Left ventricle myocardium superior (tissue), 1 donor: ENCODE measurements around the gene EPB42. TPM values are rescaled to one million over a fixed set of nuclear protein-coding genes. Genes with fewer than 3 reads are reported as not detected.

Experiments
- ATAC-seq: fragments of 200-7000 bp; cut with Tn5 transposase; one replicate; pipeline ENCODE4 v1.9.1; 2020; ENCODE audit warnings: mild to moderate bottlenecking, moderate library complexity
- DNase-seq: peaks from one replicate; pipeline ENCODE4 v3.0.0-alpha.2; 2020
- intact Hi-C: fragments of 100-400 bp; cut with micrococcal nuclease; formaldehyde crosslinking; loops from one replicate; pipeline ENCODE4 v1.11.0; 2022
- total RNA-seq: library from RNA; stranded (reverse); fragmentation: NEBNext Ultra II Directional; extraction: Animal tissue kit (Norgen Biotek cat#: 25700); gene quantifications from one replicate; pipeline ENCODE4 v1.2.1, GENCODE V29; 2021
- donor health status: DM: no; HTN: yes; CAD: no; lungs with severe emphysema.

EPB42 gene
- total RNA-seq, 1 donor from 2014 or later = 0.15 TPM

GRCh38 chr15:43151688-43152087, 69.1 kb downstream of the EPB42 start:
- DNase-seq (no peak), ATAC-seq (no peak)
- intact Hi-C loops = no loop called here

DNA sequence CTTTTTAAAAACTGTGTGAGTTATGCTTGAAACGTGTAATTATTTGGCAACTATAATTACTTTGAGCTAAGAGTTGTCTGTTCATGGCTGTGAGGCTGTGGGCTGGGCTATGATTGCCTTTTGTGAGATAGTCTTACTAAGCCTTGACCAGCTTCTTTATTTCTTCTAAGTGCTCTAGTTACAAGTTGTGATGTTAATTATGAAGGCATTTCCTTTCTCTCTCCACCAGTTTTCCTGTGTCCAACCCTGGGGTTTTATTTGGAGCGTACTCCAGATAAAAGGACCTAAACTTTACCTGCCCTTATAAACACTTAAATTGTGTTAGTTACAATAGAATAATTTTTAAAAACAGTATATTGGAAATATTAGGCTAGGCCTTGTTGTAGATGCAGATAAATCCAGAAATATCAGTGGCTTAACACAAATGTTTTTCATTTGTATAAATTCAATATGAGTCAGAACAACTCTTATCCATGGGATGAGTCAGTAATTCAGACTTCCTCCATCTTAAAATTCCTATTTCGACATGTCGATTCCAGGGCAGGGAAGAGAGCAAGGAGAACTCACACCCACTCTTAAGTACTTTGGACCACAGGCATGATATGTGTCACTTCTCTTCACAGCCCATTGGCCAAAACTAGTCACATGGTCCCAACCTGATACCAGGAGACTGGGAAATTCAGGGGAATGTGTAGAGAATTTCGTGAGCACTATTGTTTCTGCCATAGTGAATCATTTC, 70.5 kb downstream of the EPB42 start:
- ATAC-seq (no peak), DNase-seq (no peak)
- intact Hi-C loops = no loop called here

Other genes starting within 250 kb of the EPB42 start
- 21.3 TPM for gene UBR1, start 115.0 kb downstream of the EPB42 start, total RNA-seq
- 11.6 TPM for gene TMEM62, start 87.4 kb downstream of the EPB42 start, total RNA-seq
- gene CCNDBP1, start 35.6 kb downstream of the EPB42 start, total RNA-seq = 56.6 TPM
- not detected for gene TGM5, start 45.9 kb upstream of the EPB42 start, total RNA-seq
- not detected for gene TGM7, start 81.2 kb upstream of the EPB42 start, total RNA-seq
- 4.4 TPM for gene LCMT2, start 109.6 kb upstream of the EPB42 start, total RNA-seq
- 11.6 TPM for gene ZSCAN29, start 150.0 kb upstream of the EPB42 start, total RNA-seq
- 13.0 TPM for gene TUBGCP4, start 150.1 kb upstream of the EPB42 start, total RNA-seq